Hepatocyte (in vitro differentiated cells): ENCODE data around the gene ZNF12. TPM values are rescaled to one million over a fixed set of nuclear protein-coding genes. Genes with fewer than 3 reads are reported as not detected.
A peak's percentile ranks its signal among the peaks of the same experiment; 100 is the strongest.
"Not testable (repeated sequence)": the region's sequence is repeated elsewhere in the genome, so short reads cannot be mapped to it uniquely, and the experiment has no call there.

Experiments
- DNase-seq: peaks from one replicate; pipeline ENCODE4 v3.0.0-alpha.2; 2016; ENCODE audit warnings: low spot score
- H2AFZ ChIP-seq: fragments of 200-600 bp; sonication (generic); 2 replicates; pipeline ENCODE4 v1.6.0; 2016; ENCODE audit warnings: antibody characterized with exemption, mild to moderate bottlenecking
- H3K27ac ChIP-seq: fragments of 200-600 bp; sonication (generic); 2 replicates; pipeline ENCODE4 v1.5.1; 2016; ENCODE audit warnings: mild to moderate bottlenecking
- H3K27me3 ChIP-seq: fragments of 200-600 bp; sonication (generic); 2 replicates; pipeline ENCODE4 v1.6.1; 2016
- H3K36me3 ChIP-seq: fragments of 200-600 bp; sonication (generic); replicated peaks from 2 replicates; pipeline ENCODE4 v1.5.1; 2016; ENCODE audit warnings: low read depth; ENCODE audit not compliant: insufficient read depth
- H3K4me1 ChIP-seq: fragments of 200-600 bp; sonication (generic); 2 replicates; pipeline ENCODE4 v1.5.1; 2016; ENCODE audit warnings: mild to moderate bottlenecking, moderate library complexity; ENCODE audit not compliant: insufficient read depth
- H3K4me2 ChIP-seq: fragments of 200-600 bp; sonication (generic); 2 replicates; pipeline ENCODE4 v1.6.0; 2016
- H3K4me3 ChIP-seq: fragments of 200-600 bp; sonication (generic); 2 replicates; pipeline ENCODE4 v1.5.1; 2016; ENCODE audit warnings: mild to moderate bottlenecking
- H3K79me2 ChIP-seq: fragments of 200-600 bp; sonication (generic); 2 replicates; pipeline ENCODE4 v1.6.0; 2017; ENCODE audit warnings: mild to moderate bottlenecking
- H3K9me2 ChIP-seq: fragments of 200-600 bp; sonication (generic); replicated peaks from 2 replicates; pipeline ENCODE4 v1.6.0; 2017; ENCODE audit warnings: mild to moderate bottlenecking; ENCODE audit not compliant: insufficient read depth
- H3K9me3 ChIP-seq: fragments of 200-600 bp; sonication (generic); 2 replicates; pipeline ENCODE4 v1.5.1; 2016; ENCODE audit warnings: low read depth, mild to moderate bottlenecking
- H4K20me1 ChIP-seq: fragments of 200-600 bp; sonication (generic); 2 replicates; pipeline ENCODE4 v1.6.0; 2016; ENCODE audit warnings: mild to moderate bottlenecking; ENCODE audit not compliant: insufficient read depth, poor library complexity, severe bottlenecking
- EZH2 ChIP-seq: fragments of 200-600 bp; sonication (generic); IDR thresholded peaks from 2 replicates; pipeline ENCODE4 v1.6.1; 2016; ENCODE audit warnings: antibody characterized with exemption, mild to moderate bottlenecking, borderline replicate concordance
- EZH2phosphoT487 ChIP-seq: fragments of 200-600 bp; sonication (generic); IDR thresholded peaks from one replicate; pipeline ENCODE4 v1.6.1; 2018; ENCODE audit warnings: antibody characterized with exemption, mild to moderate bottlenecking, low read depth, moderate library complexity; ENCODE audit not compliant: unreplicated experiment, severe bottlenecking
- WGBS: methylation state at CpG from one replicate; pipeline ENCODE4 v1.1.6; 2016; ENCODE audit warnings: low lambda C conversion rate; ENCODE audit errors: missing lambda C conversion rate; 5-methylcytosine and 5-hydroxymethylcytosine counted together
- polyA plus RNA-seq: library from polyadenylated mRNA; unstranded; fragments of >200 nt; fragmentation: Nextera tagmentation; extraction: Ambion mirVana; gene quantifications from 2 replicates; pipeline ENCODE4 v1.2.1, GENCODE V29; 2016
- total RNA-seq: library from RNA; depleted of rRNA; stranded (reverse); fragments of >200 nt; gene quantifications from 2 replicates; pipeline ENCODE4 v1.2.3, GENCODE V29; 2014
- TF ChIP-seq, protein P1 (sequence below): fragments of 200-600 bp; sonication (generic); IDR thresholded peaks from 2 replicates; pipeline ENCODE4 v1.5.1; 2016; ENCODE audit warnings: antibody characterized with exemption, mild to moderate bottlenecking; ENCODE audit not compliant: poor library complexity

Gene ZNF12
- total RNA-seq (18.5 and 22.2 TPM in 2 replicates), polyA plus RNA-seq (14.7 and 16.5 TPM in 2 replicates)

DNA sequence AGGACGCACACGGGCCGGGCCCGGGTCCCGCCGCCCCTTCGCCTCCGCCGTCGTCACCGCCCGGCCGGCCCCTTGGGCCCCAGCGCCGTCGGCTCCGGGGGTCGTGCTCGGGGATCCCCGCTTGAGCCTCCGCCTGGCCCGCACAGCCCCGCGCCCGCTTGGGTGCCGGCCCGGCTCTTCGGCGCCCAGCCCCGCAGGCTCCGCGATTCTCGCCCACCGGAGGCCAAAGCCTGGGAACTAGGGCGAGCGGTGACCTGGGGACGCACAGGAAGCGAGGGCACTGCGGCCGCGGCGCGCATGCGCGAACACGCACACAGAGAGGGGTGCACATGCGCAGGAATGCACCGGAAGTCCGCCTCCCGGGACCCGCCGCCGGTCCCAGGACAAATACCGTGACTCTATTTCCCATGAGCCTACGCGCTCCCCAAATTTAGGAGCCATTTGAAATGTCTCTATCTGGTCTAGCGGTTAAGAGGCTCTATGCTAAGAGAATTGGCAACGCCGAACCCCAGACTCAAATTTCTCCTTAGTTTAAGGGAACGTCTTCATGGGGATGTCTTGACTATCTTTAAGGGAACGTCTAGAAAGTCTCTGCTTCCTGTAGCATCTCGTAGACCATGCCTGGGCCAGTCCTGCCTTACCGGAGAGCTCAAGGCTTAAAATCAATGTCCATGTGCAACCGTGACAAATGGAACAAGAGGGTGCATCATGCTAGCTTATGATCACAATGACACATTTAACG lies at the start of gene ZNF12:
Gene ZNF12 (minus strand): TSS at position 282 of the 742 bp plus-strand sequence. CDS start 1,774 bp downstream, outside the sequence.
- 3% methylated on average over 52 of the region's 65 CpGs for WGBS

DNA sequence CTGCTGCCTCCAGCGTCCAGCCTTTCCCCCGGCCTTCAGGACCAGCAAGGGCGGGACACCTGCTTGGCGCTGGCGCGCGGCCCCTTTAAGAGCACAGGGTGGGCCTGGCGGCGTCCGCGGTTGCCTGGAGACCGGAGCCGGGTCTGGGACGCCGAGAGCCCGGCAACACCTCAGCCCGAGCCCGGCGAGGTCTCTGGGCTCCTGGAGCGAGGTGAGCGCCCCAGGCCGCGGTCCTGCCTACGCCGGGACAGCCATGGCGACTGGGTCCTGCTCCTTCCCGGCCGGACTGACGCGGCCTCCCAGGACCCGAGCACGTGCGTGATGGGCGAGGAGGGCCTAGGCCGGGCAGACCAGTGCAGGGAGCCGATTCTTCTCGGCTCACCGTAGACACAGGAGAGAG lies 47.2 kb upstream of the ZNF12 start, which contains the start of gene RSPH10B2:
Gene RSPH10B2 (plus strand): TSS at position 140 of the 400 bp plus-strand sequence. CDS start 3,575 bp downstream, outside the sequence.
- not testable (repeated sequence) for H3K4me3 ChIP-seq, DNase-seq, H3K9me3 ChIP-seq, H3K9me2 ChIP-seq, H2AFZ ChIP-seq, H3K27ac ChIP-seq, H3K79me2 ChIP-seq, H3K36me3 ChIP-seq, H3K4me1 ChIP-seq, H3K27me3 ChIP-seq, H4K20me1 ChIP-seq
- H3K4me2 ChIP-seq, result peak within 1 kb of the TSS; percentile 62
- 5% methylated on average over 11 of the region's 38 CpGs for WGBS

More for the DNA sequence above, at the start of gene ZNF12:
- peak within 1 kb of the TSS; percentile 94 for H2AFZ ChIP-seq
- H3K27me3 ChIP-seq, result peaks cover 9% of the 10 kb centered on the region
- TF ChIP-seq, protein P1, sequence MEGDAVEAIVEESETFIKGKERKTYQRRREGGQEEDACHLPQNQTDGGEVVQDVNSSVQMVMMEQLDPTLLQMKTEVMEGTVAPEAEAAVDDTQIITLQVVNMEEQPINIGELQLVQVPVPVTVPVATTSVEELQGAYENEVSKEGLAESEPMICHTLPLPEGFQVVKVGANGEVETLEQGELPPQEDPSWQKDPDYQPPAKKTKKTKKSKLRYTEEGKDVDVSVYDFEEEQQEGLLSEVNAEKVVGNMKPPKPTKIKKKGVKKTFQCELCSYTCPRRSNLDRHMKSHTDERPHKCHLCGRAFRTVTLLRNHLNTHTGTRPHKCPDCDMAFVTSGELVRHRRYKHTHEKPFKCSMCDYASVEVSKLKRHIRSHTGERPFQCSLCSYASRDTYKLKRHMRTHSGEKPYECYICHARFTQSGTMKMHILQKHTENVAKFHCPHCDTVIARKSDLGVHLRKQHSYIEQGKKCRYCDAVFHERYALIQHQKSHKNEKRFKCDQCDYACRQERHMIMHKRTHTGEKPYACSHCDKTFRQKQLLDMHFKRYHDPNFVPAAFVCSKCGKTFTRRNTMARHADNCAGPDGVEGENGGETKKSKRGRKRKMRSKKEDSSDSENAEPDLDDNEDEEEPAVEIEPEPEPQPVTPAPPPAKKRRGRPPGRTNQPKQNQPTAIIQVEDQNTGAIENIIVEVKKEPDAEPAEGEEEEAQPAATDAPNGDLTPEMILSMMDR, result no peak
- no peak for TF ChIP-seq EZH2
- TF ChIP-seq EZH2phosphoT487, result no peak
- H4K20me1 ChIP-seq, result peaks cover 7% of the 10 kb centered on the region
- H3K36me3 ChIP-seq, result peaks cover 10% of the 10 kb centered on the region
- peaks cover 9% of the 10 kb centered on the region for H3K4me1 ChIP-seq
- H3K27ac ChIP-seq, result peak within 1 kb of the TSS; percentile 92
- peak within 1 kb of the TSS; percentile 82 for H3K4me2 ChIP-seq
- peak within 1 kb of the TSS; percentile 86 for H3K4me3 ChIP-seq
- H3K9me3 ChIP-seq, result peaks cover 15% of the 10 kb centered on the region
- H3K79me2 ChIP-seq, result peaks cover 43% of the 10 kb centered on the region
- DNase-seq, result peak; percentile 98
- H3K9me2 ChIP-seq, result no peaks in the 10 kb centered on the region

GRCh38 chr7:6750173-6750572 lies 43.4 kb upstream of the ZNF12 start:
- not testable (repeated sequence) for H3K27me3 ChIP-seq
- over 99% methylated on average over 4 of the region's 6 CpGs for WGBS

DNA sequence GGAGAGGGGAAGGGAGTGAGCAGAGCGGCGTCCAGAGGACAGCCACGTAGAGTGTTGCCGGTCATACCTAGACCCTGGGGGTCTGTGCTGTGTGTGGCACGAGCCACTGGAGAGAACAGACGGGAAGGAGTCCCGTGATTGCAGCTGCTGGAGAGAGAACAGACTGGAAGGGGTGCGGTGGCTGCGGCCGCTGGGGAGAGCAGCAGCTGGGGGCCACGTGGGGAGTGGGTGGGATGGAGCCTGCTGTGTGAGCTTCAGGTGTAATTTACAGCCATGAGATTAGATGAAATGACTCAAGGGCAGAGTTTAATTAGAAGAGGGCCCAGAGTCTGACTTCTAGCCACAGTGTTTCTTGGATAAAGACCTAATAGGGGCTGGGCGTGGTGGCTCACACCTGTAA lies 42.6 kb upstream of the ZNF12 start:
- not testable (repeated sequence) for H3K27me3 ChIP-seq, H3K36me3 ChIP-seq, H2AFZ ChIP-seq, DNase-seq, H3K4me1 ChIP-seq, H3K27ac ChIP-seq, H3K4me3 ChIP-seq, H4K20me1 ChIP-seq, H3K4me2 ChIP-seq, H3K9me2 ChIP-seq, H3K79me2 ChIP-seq, H3K9me3 ChIP-seq
- WGBS, result 100% methylated on average over 6 of the region's 12 CpGs

More at GRCh38 chr7:6750173-6750572, 43.4 kb upstream of the ZNF12 start:
- not testable (repeated sequence) for H3K9me2 ChIP-seq, H2AFZ ChIP-seq, DNase-seq, H3K4me3 ChIP-seq, H3K4me2 ChIP-seq, H3K36me3 ChIP-seq, H3K9me3 ChIP-seq, H4K20me1 ChIP-seq, H3K4me1 ChIP-seq, H3K27ac ChIP-seq, H3K79me2 ChIP-seq

GRCh38 chr7:6744410-6745100 lies 37.8 kb upstream of the ZNF12 start:
- H3K9me3 ChIP-seq, DNase-seq, H3K4me2 ChIP-seq, H3K4me1 ChIP-seq, H3K27ac ChIP-seq, H3K36me3 ChIP-seq, H4K20me1 ChIP-seq, H3K79me2 ChIP-seq, H3K9me2 ChIP-seq, H2AFZ ChIP-seq, H3K4me3 ChIP-seq, H3K27me3 ChIP-seq: not testable (repeated sequence)
- 66% methylated on average over 2 of the region's 12 CpGs for WGBS

DNA sequence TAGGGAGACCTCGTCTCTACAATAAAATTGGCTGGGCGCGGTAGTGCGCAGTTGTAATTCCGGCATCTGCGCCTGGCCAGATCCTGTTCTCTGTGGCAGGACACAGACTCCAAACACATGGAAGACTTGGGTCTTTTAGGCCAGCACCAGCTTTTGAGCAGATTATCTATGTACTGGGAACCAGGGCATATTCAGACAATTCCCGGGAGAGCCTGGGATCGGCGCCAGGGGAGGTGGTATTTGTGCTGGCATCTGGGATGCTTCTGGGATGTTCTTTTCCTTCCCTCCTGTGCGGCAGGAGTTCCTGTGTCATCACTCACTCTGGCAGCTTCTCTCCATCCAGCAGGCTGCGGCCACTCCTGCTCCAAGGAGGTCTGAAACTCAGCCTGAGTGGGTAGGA lies 31.7 kb upstream of the ZNF12 start:
- not testable (repeated sequence) for H3K36me3 ChIP-seq, DNase-seq, H2AFZ ChIP-seq, H3K4me1 ChIP-seq, H3K27ac ChIP-seq, H3K9me3 ChIP-seq, H3K27me3 ChIP-seq, H4K20me1 ChIP-seq, H3K4me2 ChIP-seq, H3K9me2 ChIP-seq, H3K4me3 ChIP-seq
- WGBS, result 100% methylated on average over 10 of the region's 11 CpGs
- H3K79me2 ChIP-seq, result peaks cover 17% of the 10 kb centered on the region
